GM19035 (cell line): Measurements from ENCODE around the gene DUSP8.

Source experiments
- ATAC-seq: cut with Tn5 transposase; IDR thresholded peaks from one replicate; pipeline ENCODE4 v1.9.1; 2021; ENCODE audit not compliant: unreplicated experiment

The DUSP8 gene

GRCh38 chr11:1554981-1555712 lies 16.9 kb downstream of the DUSP8 start:
- no peak for ATAC-seq

- no peak for ATAC-seq
Observed at GRCh38 chr11:1553808-1554594, 18.1 kb downstream of the DUSP8 start.

DNA sequence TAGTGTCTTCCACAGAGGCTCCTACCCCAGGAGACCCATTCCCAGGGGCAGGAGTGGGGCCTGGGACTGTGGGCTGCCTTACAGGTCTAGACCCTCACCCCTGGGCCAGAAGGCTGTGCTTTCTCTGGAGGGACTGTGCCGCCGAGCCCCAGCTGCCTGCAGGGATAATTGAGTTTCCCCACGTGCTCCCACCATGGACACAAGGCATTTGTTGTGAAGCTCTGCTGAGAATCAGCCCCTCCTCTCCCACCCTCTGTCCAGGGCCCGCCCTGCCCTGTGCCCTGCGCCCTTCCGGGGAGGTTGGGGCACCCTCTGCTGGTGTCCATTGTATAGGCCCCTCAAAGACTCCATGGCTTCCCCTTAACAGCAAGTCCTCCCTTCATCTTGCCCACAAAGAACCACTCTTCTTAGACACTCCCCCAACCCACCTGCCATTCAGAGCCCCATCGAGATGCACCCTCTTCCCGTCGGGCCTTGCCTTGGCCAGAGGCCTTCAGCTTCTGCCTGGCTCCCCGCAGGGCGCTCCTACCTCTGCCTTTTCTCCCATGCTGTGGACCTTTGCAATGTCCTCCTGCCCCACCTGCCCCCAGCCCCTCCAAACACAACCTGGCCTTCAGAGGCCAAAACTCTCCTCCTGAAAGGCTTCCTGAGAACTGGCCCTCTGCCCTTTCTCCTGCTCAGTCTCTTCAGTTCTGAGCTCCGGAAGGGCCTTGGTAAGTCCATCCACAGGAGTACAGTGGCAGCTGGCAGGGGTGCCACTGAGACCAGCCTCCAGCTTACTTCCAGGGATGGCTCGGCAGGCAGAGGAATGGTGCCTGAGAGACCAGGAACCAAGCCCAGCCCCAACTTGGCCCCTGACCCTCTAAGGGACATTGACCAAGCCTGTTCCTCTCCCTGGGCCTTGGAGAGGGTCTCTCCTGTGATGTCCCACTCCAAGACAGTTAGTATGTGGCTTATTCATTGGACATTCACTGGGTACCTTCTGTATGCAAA lies 22.4 kb downstream of the DUSP8 start:
- ATAC-seq, result no peak

GRCh38 chr11:1548221-1549070 lies 23.6 kb downstream of the DUSP8 start:
- no peak for ATAC-seq

GRCh38 chr11:1547467-1548098 lies 24.5 kb downstream of the DUSP8 start:
- no peak for ATAC-seq

- ATAC-seq, result no peak
Observed at GRCh38 chr11:1546536-1547466, 25.3 kb downstream of the DUSP8 start.

GRCh38 chr11:1546077-1546535 lies 26.0 kb downstream of the DUSP8 start:
- ATAC-seq, result no peak

- ATAC-seq, result no peak
Observed at GRCh38 chr11:1545432-1545831, 26.6 kb downstream of the DUSP8 start.

- no peak for ATAC-seq
Observed at GRCh38 chr11:1544536-1544935, 27.5 kb downstream of the DUSP8 start.

- ATAC-seq, result no peak
Observed at GRCh38 chr11:1543606-1544263, 28.3 kb downstream of the DUSP8 start.

DNA sequence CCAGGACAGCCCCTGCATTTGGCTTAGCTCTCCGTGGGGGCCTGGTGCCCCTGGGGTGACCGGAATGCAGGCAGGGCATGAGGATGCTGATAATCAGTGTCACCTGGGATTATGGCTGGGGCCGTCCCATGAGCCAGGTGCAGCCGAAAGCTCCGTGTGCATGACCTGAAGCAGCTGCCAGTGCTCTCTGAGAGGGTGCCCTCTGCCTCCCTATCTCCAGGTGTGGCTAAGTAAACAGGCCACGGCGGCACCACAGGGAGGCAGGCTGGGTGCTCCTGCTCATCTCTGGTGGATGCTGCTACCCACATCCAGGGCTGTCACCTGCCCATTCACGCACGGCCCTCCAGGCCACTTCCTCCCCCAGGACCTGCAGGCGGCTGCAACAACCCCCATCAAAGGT lies 29.8 kb downstream of the DUSP8 start:
- no peak for ATAC-seq

- ATAC-seq, result no peak
Observed at GRCh38 chr11:1541474-1542204, 30.4 kb downstream of the DUSP8 start.

DNA sequence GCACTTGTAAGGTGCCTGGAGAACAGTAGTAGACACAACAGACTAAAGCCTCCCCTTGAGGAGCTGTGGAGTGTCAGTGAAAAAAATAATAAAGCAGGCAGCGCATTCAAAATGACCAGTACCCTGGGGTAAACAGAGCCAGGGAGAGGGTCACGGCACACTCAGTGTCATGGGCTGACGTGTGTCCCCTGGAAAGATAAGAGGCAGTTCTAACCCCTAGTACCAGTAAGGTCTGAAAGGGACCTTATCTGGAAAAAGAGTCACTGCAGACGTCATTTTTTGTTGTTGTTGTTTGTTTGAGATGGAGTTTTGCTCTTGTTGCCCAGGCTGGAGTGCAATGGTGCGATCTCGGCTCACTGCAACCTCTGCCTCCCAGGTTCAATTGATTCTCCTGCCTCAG lies 32.0 kb downstream of the DUSP8 start:
- ATAC-seq, result no peak

- ATAC-seq, result no peak
Observed at GRCh38 chr11:1538153-1538552, 33.9 kb downstream of the DUSP8 start.

GRCh38 chr11:1536065-1536843 lies 35.8 kb downstream of the DUSP8 start:
- ATAC-seq, result no peak

DNA sequence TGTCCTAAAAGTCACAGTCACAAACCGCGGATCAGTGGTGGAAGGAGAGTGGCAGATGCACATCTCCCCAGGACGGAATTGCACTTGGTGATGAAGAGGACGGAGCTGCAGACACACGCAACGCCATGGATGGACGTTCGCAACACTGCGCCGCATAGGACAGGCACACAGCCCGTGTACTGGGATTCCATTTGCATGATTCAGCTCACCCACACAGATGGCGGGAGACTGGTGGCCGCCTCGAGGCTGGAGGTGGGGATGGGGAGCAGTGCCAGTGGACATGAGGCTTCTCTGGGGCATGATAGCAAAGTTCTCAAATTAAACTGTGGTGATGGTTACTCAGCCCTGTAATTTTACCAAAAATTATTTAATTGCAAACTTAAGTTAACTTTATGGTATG lies 37.4 kb downstream of the DUSP8 start:
- ATAC-seq, result no peak

GRCh38 chr11:1534171-1534570 lies 37.9 kb downstream of the DUSP8 start:
- no peak for ATAC-seq
